Measurements from ENCODE around the gene DCTN2.
"Not testable (repeated sequence)": the region's sequence is repeated elsewhere in the genome, so short reads cannot be mapped to it uniquely, and the experiment has no call there.

GRCh38 chr12:57502311-57502969 lies 44.6 kb downstream of the DCTN2 start:
- TF ChIP-seq, protein P1, sequence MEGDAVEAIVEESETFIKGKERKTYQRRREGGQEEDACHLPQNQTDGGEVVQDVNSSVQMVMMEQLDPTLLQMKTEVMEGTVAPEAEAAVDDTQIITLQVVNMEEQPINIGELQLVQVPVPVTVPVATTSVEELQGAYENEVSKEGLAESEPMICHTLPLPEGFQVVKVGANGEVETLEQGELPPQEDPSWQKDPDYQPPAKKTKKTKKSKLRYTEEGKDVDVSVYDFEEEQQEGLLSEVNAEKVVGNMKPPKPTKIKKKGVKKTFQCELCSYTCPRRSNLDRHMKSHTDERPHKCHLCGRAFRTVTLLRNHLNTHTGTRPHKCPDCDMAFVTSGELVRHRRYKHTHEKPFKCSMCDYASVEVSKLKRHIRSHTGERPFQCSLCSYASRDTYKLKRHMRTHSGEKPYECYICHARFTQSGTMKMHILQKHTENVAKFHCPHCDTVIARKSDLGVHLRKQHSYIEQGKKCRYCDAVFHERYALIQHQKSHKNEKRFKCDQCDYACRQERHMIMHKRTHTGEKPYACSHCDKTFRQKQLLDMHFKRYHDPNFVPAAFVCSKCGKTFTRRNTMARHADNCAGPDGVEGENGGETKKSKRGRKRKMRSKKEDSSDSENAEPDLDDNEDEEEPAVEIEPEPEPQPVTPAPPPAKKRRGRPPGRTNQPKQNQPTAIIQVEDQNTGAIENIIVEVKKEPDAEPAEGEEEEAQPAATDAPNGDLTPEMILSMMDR (IDR thresholded peaks at IDR 0.05): not testable (repeated sequence)
- not testable (repeated sequence) for TF ChIP-seq POLR2A (IDR thresholded peaks at IDR 0.05)

All from Peyer's patch (tissue), 4 donors.